GM12873 (cell line): ENCODE data around the gene DPH1.

Experiments
- TF ChIP-seq, protein P1 (sequence below): IDR thresholded peaks from 2 replicates; pipeline ENCODE4 v1.5.1; 2012; ENCODE audit warnings: low read depth, mild to moderate bottlenecking, moderate library complexity, low read length, control low read depth; ENCODE audit not compliant: insufficient read depth; ENCODE audit errors: missing control alignments

Gene DPH1

DNA sequence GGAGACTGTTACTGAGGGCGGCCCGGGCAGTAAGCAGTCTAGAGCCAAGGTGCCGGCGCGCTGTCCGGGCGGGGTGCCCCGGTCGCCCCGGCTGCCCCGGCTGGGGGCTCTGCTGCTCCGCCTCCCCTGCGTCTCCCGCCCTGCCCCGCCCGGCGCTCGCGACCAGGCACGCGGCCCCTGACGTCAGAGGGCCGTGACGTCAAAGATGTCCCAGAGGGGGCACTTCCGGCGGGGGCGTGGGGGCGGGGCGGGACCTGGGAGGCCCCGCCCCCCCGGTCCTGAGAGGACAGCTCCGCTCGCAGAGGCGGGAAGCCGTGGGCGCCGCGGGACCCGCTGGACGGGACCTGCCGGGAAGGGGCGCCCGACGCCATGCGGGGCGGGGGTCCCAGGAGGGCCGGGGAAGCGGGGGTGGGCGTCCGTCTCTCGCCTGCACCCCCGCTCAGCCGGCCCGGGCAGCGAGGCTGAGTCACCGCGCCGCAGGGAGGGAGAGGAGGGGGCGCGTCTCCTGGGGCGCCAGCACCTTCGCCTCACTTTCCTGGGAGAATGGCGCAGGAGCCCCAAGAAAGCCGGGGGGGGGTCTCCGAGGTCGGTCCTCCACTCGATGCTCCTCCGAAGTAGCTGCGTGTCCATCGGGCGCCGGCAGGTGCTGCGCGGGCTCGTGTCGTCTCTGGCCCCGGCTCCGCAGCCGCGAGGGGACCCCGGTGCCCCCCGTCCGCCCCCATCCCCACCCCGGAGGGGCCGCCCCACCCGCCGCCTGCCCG, 20.5 kb downstream of the DPH1 start:
- TF ChIP-seq, protein P1, sequence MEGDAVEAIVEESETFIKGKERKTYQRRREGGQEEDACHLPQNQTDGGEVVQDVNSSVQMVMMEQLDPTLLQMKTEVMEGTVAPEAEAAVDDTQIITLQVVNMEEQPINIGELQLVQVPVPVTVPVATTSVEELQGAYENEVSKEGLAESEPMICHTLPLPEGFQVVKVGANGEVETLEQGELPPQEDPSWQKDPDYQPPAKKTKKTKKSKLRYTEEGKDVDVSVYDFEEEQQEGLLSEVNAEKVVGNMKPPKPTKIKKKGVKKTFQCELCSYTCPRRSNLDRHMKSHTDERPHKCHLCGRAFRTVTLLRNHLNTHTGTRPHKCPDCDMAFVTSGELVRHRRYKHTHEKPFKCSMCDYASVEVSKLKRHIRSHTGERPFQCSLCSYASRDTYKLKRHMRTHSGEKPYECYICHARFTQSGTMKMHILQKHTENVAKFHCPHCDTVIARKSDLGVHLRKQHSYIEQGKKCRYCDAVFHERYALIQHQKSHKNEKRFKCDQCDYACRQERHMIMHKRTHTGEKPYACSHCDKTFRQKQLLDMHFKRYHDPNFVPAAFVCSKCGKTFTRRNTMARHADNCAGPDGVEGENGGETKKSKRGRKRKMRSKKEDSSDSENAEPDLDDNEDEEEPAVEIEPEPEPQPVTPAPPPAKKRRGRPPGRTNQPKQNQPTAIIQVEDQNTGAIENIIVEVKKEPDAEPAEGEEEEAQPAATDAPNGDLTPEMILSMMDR = no peak

DNA sequence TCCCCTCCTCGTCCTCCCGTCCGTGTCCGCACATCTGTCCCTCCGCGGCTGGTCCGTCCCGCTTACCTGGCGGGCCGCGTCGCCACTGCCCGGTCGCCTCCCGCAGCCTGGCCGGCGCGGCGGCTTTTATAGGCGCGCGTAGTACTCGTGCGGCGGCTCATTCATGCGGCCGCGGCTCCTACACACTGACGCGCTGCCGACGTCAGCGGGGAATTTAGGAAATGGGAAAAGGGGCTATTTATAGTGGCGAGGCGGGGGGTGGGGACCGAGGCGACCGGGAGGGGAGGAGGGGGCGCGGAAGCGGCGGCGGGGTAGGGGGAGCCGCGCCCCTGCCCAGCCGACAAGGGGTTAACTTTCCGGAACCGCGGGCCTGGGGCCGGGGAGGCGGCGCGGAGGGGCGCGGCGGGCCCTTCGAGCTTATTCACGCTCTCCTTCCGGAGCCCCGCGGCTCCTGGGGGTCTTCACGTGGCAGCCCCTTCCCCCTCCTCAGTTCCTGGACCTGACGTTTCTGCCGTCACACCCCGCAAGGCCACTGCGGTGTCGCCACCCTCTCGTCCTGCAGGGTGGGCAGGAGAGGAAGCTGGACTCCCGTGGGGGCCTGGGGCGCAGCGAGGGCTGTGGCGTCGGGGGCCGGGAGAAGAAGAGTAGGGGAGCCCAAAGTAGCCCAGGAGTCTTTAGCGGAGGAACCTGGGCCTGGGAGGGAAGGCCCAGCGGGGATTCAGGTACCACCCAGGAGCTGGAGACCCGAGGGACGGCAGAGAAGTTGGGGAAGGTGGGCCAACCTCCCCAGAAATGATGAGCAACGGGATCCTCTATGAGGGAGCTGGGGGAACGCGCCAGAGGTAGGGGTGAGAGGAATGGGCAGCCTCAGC, 21.3 kb downstream of the DPH1 start:
- TF ChIP-seq, protein P1 = no peak

DNA sequence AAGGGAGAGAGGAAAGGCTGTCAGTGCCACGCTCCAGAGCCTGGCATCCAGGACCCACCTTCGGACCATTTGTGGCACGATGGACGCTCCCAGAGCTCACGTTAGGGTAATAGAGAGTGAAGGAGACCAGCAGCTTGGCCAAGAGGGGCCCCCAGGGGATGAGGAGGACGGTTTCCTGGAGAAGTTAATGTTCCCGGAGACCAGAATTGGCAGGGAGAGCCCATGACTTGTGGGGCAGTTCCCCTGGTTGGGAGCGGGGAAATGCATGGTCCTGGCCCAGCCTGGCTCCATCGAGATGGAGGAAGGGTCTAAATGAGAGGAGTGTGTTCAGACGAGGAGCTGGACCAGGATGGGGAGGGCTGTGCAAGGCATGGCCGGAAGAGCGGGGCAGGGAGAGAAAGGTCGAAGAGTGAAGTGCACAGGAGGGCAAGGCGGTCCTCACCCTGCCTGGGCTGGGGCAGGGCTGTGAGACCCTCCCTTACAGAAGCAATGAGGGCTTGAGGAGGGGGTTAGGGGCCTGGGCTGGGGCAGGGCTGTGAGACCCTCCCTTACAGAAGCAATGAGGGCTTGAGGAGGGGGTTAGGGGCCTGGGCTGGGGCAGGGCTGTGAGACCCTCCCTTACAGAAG, 22.1 kb downstream of the DPH1 start:
- TF ChIP-seq, protein P1 = no peak

DNA sequence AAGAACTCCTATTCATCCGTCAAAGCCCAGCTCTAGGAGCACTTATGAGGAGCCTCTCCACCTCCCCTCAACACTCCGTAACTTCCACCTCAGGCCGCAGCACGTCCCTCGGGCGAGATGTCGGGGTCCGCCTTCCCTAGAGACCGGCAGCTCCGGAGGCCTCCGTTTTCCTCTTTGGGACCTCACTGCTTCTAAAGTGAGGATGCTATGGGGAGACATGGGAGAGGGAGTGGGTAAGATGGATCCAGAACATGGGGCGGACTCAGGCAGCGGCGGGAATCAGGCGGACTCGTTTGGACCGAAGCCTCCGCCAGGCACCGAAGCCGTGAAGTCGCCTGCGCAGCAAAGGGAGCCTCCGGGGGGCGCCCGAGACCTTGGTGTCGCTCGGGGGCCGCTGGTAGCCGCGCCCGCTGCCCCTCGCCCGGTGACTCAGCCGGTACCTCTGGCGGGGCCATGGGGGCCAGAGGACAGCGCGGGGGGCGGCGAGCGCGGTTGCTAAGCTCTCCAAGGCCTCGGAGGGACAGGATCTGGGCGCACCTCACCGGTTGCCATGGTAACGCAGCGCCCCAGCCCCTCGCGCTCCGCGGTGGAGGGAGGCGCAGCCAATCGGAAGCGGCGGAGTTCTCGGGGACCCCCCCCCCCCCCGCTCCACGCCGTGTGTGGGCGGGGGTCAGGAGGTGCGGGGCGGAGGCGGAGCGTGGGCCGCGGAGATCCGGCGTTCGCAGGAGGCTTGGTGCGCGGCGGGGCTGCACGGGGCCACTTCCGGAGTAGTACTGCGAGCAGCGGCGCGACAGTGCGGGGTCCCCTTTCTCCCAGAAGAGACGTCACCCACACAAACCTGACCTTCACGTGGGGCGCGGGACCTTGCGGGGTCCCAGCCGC, 23.7 kb downstream of the DPH1 start:
- TF ChIP-seq, protein P1 = peak; percentile 76

DNA sequence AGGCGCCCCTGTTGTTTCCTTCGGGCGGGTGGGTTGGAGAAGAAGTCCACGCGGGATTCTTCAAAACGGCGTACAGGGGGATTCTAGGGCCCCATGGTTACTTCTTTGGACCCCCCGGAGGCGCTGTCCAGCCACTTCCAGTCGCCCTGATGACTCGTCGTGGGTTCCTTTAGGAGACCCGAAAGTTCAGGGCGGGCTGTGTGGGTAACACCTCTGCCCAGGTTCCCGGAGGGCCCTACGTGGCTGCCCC, 24.2 kb downstream of the DPH1 start:
- TF ChIP-seq, protein P1 = no peak

DNA sequence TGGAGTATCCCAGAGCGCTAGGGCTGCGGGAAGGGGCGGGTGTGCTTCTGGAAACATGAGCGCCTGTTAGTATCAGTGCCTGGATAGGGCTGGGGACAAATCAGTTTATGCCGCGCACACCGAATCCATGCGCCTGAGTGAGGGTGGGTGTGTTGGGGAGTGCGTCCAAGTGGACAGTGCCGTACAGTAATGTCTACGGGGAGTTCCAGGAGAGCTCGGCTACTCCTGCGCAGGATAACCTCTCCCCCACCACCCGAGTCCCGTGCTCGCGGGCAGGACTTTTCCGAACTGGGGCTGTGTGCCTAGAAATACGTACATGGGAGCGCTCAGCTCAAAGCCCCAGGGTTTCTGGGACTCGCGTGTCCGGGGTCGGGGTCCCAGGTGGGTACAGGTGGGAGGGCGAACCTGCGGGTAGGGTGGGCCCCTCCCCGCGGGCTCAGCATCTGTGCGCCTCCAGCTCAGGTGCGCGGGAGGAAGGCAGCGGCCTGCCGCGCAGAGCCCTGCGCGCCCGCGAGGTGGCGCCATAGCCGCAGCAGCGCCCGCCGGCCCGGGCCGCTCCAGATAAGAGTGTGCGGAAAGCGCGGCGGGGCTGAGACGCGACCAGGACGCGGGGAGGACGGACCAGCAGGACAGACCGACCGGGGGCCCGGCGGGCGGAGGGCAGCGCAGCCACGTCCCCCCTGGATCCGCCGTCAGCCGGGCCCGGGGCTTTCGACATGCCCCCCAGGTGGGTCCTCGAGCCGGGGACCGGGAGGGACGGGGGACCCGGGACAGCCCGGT, 24.7 kb downstream of the DPH1 start, which contains the start of gene HIC1:
TSS of gene HIC1 (plus strand) at position 592 of the 780 bp plus-strand sequence. CDS start 1,588 bp downstream, outside the sequence.
- TF ChIP-seq, protein P1 = peak; percentile 87
